K562 (cell line): ENCODE measurements around the gene PPM1E. TPM values are rescaled to one million over a fixed set of nuclear protein-coding genes. Genes with fewer than 3 reads are reported as not detected.
A peak's percentile ranks its signal among the peaks of the same experiment; 100 is the strongest.

Experiments used
- FOXA1 ChIP-seq: fragments of 450-650 bp; IDR thresholded peaks from 2 replicates; pipeline ENCODE4 v1.6.1; 2016; ENCODE audit warnings: mild to moderate bottlenecking, borderline replicate concordance
- GABPB1 ChIP-seq: sonication (generic); formaldehyde crosslinking; IDR thresholded peaks from 2 replicates; pipeline ENCODE4 v1.8.0; 2022; ENCODE audit warnings: mild to moderate bottlenecking, missing genetic modification reagents
- MYC ChIP-seq, 2 experiments: fragments of 250-450 bp in 1 of 2; sonication (Bioruptor Pico) in 1 of 2; IDR thresholded peaks; 2 replicates each; pipeline versions ENCODE4 v1.5.1 to v1.6.1; 2012 to 2021; ENCODE audit warnings: low read depth in 2 of 2, borderline replicate concordance in 1 of 2, improper control_type of control experiment in 1 of 2, low read length in 1 of 2, mild to moderate bottlenecking in 1 of 2, moderate library complexity in 1 of 2
- POLR2G ChIP-seq: fragments of 200-400 bp; formaldehyde crosslinking; IDR thresholded peaks from 2 replicates; pipeline ENCODE4 v1.6.1; 2017; ENCODE audit warnings: low read depth, mild to moderate bottlenecking, antibody characterized with exemption, low read length, moderate library complexity
- ZNF133 ChIP-seq: fragments of 250-450 bp; sonication (Bioruptor Pico); IDR thresholded peaks from 2 replicates; pipeline ENCODE4 v1.4.0; 2020; ENCODE audit warnings: mild to moderate bottlenecking
- ZNF143 ChIP-seq: sonication (generic); formaldehyde crosslinking; IDR thresholded peaks from 2 replicates; pipeline ENCODE4 v1.9.0; 2022; ENCODE audit warnings: mild to moderate bottlenecking, missing genetic modification reagents
- ZNF224 ChIP-seq: sonication (generic); formaldehyde crosslinking; IDR thresholded peaks from 2 replicates; pipeline ENCODE4 v1.8.0; 2022; ENCODE audit warnings: mild to moderate bottlenecking, missing genetic modification reagents
- polyA plus RNA-seq, 8 experiments: library from polyadenylated mRNA; depleted of rRNA in 4 of 8; stranded (reverse) in 5 of 8; unstranded in 3 of 8; fragments of >200 nt; fragmentation: Nextera tagmentation in 2 of 8; fragmentation: Illumina TruSeq in 1 of 8; extraction: Ambion mirVana in 2 of 8; extraction: Trizol in 1 of 8; gene quantifications; 2 replicates each; pipeline versions ENCODE4 v1.2.1 to v1.2.3, GENCODE V29; 2011 to 2014; ENCODE audit warnings: inconsistent platforms in 1 of 8, missing spikeins in 1 of 8
- total RNA-seq, 7 experiments: library from RNA; depleted of rRNA in 6 of 7; stranded (reverse); fragments of >200 nt in 6 of 7; fragmentation: Illumina TruSeq in 2 of 7; extraction: Trizol in 2 of 7; gene quantifications; 2 replicates each; pipeline versions ENCODE4 v1.2.1 to v1.2.3, GENCODE V29; 2011 to 2021; ENCODE audit warnings: low replicate concordance in 1 of 7
- TF ChIP-seq, protein P1 (sequence below): fragments of 450-650 bp; IDR thresholded peaks from 2 replicates; pipeline ENCODE4 v1.6.1; 2016; ENCODE audit warnings: mild to moderate bottlenecking, moderate library complexity
- TF ChIP-seq, protein P2 (sequence below): fragments of 450-650 bp; formaldehyde crosslinking; IDR thresholded peaks from 2 replicates; pipeline ENCODE4 v1.4.0; 2022; ENCODE audit warnings: missing genetic modification characterization
- TF ChIP-seq, protein P3 (sequence below): sonication (generic); formaldehyde crosslinking; IDR thresholded peaks from 2 replicates; pipeline ENCODE4 v1.8.0; 2022; ENCODE audit warnings: mild to moderate bottlenecking, missing genetic modification reagents
- TF ChIP-seq, protein P4 (sequence below): sonication (generic); formaldehyde crosslinking; IDR thresholded peaks from 2 replicates; pipeline ENCODE4 v1.8.0; 2022; ENCODE audit warnings: mild to moderate bottlenecking, missing genetic modification reagents, borderline replicate concordance

The PPM1E gene
- total and polyA plus RNA-seq, 9 of the 15 experiments (the other 6 are each of a cell fraction or from before 2014, with no cell fraction given) = 1.0 to 5.7 (median 4.7) TPM

DNA sequence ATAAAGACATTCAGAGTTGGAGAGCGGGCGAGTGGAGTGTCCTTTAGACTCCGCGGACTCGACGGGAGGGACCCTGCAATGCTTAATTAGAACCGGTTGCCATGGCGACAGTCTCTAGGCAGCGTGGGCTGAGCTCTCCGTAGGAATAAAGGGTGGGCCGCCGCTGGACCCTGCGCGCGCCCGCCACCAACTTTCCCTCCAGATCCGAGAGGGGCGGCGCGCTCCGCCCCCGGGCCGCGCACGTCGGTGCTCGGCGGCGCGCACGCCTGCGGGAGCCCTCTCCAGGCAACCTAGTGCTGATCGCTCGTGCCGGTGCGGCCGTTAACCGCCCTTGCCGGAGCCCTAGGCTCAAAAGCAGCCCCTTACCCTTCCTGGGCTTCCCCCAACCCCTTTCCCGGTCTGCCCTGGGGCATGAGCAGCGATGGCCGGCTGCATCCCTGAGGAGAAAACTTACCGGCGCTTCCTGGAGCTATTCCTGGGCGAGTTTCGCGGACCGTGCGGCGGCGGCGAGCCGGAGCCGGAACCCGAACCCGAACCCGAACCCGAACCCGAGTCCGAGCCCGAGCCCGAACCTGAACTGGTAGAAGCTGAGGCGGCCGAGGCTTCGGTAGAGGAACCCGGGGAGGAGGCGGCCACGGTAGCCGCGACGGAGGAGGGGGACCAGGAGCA is at the start of gene PPM1E (continued):
- TF ChIP-seq, protein P1, sequence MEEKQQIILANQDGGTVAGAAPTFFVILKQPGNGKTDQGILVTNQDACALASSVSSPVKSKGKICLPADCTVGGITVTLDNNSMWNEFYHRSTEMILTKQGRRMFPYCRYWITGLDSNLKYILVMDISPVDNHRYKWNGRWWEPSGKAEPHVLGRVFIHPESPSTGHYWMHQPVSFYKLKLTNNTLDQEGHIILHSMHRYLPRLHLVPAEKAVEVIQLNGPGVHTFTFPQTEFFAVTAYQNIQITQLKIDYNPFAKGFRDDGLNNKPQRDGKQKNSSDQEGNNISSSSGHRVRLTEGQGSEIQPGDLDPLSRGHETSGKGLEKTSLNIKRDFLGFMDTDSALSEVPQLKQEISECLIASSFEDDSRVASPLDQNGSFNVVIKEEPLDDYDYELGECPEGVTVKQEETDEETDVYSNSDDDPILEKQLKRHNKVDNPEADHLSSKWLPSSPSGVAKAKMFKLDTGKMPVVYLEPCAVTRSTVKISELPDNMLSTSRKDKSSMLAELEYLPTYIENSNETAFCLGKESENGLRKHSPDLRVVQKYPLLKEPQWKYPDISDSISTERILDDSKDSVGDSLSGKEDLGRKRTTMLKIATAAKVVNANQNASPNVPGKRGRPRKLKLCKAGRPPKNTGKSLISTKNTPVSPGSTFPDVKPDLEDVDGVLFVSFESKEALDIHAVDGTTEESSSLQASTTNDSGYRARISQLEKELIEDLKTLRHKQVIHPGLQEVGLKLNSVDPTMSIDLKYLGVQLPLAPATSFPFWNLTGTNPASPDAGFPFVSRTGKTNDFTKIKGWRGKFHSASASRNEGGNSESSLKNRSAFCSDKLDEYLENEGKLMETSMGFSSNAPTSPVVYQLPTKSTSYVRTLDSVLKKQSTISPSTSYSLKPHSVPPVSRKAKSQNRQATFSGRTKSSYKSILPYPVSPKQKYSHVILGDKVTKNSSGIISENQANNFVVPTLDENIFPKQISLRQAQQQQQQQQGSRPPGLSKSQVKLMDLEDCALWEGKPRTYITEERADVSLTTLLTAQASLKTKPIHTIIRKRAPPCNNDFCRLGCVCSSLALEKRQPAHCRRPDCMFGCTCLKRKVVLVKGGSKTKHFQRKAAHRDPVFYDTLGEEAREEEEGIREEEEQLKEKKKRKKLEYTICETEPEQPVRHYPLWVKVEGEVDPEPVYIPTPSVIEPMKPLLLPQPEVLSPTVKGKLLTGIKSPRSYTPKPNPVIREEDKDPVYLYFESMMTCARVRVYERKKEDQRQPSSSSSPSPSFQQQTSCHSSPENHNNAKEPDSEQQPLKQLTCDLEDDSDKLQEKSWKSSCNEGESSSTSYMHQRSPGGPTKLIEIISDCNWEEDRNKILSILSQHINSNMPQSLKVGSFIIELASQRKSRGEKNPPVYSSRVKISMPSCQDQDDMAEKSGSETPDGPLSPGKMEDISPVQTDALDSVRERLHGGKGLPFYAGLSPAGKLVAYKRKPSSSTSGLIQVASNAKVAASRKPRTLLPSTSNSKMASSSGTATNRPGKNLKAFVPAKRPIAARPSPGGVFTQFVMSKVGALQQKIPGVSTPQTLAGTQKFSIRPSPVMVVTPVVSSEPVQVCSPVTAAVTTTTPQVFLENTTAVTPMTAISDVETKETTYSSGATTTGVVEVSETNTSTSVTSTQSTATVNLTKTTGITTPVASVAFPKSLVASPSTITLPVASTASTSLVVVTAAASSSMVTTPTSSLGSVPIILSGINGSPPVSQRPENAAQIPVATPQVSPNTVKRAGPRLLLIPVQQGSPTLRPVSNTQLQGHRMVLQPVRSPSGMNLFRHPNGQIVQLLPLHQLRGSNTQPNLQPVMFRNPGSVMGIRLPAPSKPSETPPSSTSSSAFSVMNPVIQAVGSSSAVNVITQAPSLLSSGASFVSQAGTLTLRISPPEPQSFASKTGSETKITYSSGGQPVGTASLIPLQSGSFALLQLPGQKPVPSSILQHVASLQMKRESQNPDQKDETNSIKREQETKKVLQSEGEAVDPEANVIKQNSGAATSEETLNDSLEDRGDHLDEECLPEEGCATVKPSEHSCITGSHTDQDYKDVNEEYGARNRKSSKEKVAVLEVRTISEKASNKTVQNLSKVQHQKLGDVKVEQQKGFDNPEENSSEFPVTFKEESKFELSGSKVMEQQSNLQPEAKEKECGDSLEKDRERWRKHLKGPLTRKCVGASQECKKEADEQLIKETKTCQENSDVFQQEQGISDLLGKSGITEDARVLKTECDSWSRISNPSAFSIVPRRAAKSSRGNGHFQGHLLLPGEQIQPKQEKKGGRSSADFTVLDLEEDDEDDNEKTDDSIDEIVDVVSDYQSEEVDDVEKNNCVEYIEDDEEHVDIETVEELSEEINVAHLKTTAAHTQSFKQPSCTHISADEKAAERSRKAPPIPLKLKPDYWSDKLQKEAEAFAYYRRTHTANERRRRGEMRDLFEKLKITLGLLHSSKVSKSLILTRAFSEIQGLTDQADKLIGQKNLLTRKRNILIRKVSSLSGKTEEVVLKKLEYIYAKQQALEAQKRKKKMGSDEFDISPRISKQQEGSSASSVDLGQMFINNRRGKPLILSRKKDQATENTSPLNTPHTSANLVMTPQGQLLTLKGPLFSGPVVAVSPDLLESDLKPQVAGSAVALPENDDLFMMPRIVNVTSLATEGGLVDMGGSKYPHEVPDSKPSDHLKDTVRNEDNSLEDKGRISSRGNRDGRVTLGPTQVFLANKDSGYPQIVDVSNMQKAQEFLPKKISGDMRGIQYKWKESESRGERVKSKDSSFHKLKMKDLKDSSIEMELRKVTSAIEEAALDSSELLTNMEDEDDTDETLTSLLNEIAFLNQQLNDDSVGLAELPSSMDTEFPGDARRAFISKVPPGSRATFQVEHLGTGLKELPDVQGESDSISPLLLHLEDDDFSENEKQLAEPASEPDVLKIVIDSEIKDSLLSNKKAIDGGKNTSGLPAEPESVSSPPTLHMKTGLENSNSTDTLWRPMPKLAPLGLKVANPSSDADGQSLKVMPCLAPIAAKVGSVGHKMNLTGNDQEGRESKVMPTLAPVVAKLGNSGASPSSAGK = peak; percentile 55
- TF ChIP-seq MYC (IDR thresholded peaks at IDR 0.05; ENCODE audit: low read depth, low read length) (peak; percentile 65), MYC (CRISPR knock-in tag; IDR thresholded peaks at IDR 0.05; ENCODE audit: borderline replicate concordance, low read depth) (no peak), ZNF224 (0 out of 2 replicates have a peak, but pooled peaks have one; percentile 56), GABPB1 (CRISPR knock-in tag) (peak; percentile 66; the same call in 1 of the 2 replicates), ZNF133 (CRISPR knock-in tag) (no peak), POLR2G (peak; percentile 68), FOXA1 (no peak), ZNF143 (CRISPR knock-in tag) (no peak; the same call in 1 of the 2 replicates)
- TF ChIP-seq, protein P2, sequence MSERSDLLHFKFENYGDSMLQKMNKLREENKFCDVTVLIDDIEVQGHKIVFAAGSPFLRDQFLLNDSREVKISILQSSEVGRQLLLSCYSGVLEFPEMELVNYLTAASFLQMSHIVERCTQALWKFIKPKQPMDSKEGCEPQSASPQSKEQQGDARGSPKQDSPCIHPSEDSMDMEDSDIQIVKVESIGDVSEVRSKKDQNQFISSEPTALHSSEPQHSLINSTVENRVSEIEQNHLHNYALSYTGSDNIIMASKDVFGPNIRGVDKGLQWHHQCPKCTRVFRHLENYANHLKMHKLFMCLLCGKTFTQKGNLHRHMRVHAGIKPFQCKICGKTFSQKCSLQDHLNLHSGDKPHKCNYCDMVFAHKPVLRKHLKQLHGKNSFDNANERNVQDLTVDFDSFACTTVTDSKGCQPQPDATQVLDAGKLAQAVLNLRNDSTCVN (CRISPR knock-in tag) = no peak
- TF ChIP-seq, protein P3, sequence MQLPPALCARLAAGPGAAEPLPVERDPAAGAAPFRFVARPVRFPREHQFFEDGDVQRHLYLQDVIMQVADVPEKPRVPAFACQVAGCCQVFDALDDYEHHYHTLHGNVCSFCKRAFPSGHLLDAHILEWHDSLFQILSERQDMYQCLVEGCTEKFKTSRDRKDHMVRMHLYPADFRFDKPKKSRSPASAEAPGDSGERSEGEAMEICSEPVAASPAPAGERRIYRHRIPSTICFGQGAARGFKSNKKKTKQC (CRISPR knock-in tag) = peak; percentile 92
- TF ChIP-seq, protein P4, sequence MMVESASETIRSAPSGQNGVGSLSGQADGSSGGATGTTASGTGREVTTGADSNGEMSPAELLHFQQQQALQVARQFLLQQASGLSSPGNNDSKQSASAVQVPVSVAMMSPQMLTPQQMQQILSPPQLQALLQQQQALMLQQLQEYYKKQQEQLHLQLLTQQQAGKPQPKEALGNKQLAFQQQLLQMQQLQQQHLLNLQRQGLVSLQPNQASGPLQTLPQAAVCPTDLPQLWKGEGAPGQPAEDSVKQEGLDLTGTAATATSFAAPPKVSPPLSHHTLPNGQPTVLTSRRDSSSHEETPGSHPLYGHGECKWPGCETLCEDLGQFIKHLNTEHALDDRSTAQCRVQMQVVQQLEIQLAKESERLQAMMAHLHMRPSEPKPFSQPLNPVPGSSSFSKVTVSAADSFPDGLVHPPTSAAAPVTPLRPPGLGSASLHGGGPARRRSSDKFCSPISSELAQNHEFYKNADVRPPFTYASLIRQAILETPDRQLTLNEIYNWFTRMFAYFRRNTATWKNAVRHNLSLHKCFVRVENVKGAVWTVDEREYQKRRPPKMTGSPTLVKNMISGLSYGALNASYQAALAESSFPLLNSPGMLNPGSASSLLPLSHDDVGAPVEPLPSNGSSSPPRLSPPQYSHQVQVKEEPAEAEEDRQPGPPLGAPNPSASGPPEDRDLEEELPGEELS (CRISPR knock-in tag) = 0 out of 2 replicates have a peak, but pooled peaks have one; percentile 85
